Activated gamma-delta T cell treated with anti-CD3 and anti-CD28 coated beads, Interleukin-2, amount 50 U/mL, for 16 hours (primary cell): ENCODE results near the gene PTGDR2.

ENCODE experiments used
- DNase-seq: peaks from one replicate; pipeline ENCODE4 v3.0.0-alpha.2; 2020; ENCODE audit warnings: low read depth

The PTGDR2 gene

DNA sequence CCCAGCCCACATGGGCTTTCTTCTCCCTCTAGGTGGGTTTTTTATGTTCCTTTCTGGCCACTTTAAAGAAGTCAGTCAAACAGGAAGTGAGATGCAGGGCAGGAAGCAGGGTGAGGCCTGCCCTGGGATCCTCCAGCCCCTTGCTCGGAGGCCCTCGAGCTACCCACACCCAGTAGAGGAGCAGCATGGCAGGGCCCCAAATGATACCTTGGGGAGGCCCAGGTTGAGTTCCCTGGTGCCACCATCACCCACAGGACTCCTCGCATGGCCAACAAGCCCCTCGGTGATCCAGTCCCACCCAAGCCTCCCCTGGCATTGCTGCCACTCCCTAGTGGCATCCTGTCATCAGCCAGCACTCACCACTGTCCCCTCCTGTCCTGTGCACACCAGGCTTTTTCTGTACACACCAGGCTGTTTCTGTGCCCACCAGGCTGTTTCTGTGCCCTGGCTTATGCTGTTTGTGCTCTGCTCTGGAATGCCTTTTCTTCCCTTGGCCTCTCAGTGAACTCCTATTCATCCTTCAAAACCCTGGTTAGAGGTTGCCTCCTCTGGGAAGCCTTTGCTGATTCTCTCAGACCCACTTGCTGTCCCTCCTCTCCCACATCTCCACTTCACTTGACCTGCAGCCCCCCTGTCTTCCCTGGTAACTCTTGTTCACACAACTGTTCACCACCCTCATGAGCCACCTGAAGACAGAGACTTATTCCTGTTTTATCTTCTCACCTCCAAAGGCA lies 3.1 kb upstream of the PTGDR2 start:
- DNase-seq: no peak

DNA sequence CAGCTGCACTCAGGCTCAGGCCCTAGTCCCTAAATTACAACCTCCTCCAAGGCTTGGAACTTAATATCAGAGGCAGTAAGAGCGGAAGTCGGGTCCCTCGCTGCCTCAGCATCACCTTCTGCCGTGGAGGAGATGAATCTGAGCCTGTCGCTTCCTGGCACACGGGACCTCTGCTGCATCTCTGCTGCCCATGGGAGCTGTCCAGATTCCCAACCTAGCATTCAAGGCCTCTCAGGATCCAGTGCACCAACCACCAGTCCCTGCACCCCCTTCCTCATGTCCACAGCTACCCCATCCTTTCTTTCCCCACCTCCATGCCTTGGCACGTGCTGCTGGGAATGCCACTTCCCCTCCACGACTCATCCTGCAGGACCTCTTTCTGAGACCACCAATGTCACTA lies 2.5 kb upstream of the PTGDR2 start:
- DNase-seq: no peak

DNA sequence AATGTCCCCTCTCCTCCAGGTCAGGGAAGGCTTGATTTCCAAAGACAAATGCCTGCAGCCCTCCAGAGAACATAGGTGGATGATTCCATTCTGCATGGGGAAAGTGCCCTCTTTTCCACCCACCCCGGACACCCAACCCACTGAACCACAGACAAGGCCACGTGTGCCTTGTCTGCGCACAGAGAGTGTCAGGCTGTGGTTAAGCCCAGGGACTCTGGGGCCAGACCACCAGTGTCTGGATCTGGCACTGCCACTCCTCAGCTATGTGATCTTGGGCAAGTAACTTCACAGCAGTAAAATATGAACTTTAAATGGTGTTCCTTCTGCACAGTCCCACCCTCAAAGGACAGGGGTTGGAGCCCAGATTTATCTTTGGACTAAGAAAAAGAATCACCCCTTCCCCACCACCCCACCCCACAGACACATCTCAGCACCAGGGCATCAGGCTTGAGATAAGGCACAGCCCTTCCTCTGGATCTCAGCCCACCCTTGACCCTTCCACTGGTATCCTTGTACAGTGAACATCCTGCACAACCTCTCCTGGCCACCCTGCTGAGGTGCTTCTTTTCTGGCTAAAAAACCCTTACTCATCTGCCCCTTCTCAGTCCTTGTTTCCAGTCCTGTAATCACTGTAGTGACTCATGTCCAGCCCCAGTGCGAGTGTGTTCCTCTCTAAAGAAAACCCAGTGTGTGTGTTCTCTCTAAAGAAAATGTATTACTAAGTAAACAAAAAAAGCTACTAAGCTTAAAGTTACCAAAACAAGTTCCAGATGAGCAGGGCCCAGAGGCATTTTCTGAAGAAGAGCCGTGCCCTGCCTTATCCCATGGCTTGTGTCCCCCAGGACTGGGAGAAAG lies 1.9 kb upstream of the PTGDR2 start:
- DNase-seq: no peak

DNA sequence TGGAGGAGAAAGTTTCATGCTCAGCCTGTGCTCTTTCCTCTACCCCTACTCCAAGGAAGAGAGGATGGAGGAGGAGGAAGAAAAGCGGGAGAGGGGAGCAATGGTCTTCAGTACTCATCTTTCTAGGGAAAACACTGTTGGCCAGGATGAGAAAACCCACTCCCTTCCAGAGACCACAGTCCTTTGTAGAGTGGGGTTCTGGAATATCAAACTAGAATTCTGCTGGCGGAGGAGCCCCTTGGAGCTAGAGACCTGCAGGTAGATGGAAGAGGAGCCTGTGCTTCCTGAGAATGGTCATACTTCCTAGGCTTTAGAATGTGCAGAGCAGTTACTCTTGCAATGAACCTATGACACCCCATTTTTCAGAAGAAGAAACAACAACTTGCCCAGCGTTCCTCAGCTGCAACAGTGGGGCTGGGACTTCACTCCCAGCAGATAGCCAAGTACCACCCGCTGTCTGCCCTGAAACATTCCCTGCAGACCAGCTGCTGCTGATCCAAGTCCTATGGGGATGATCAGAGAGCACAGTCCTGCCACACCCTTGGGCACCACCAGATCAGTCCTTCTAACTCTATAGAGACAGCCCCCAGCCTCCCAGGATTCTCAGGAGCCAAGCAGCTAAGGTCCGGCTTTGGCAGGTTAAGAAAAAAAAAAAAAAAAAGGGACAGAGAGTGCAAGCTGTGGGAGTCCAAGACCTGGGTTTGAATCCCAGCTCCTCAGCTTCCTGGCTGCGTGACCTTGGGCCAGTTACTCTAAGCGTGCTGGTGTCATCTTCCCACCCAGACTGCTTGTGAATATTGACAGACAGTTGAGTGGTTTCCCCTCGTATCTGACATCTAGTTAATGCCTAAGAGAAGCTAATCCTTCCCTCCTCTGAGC lies 664 bp downstream of the PTGDR2 start:
- no peak for DNase-seq

DNA sequence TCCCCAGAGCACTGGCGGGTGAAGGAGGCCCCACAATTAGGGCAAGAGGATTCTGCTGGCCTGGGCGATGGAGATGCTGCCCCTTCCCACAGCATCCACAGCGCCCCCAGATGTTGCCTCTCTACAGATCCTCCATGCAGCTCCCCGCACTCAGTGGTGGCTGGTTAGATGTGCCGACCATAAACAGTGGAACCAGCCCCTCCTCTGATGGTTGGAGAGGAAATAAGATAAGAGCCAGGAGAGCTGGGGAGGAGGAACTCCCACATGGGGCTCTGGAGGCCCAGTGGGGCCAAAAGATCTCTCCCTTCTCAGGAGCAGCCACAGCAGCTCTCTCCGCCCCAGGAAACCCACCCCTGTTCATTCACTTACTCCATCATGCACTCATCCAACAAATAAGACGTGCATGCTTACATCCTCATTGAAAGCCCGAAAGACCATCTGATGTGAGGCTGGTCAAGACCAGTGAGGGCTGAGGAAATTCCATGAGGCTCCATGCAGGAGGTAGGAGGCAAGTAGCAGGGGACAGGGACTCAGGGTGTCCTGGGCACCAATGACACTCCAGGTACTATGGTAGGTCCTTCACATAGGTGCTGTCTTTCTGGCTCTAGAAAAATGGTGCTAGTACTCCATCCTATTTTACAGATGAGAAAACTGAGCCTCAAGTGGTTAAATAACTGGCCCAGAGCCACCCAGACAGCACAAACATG lies 1.5 kb downstream of the PTGDR2 start:
- no peak for DNase-seq

DNA sequence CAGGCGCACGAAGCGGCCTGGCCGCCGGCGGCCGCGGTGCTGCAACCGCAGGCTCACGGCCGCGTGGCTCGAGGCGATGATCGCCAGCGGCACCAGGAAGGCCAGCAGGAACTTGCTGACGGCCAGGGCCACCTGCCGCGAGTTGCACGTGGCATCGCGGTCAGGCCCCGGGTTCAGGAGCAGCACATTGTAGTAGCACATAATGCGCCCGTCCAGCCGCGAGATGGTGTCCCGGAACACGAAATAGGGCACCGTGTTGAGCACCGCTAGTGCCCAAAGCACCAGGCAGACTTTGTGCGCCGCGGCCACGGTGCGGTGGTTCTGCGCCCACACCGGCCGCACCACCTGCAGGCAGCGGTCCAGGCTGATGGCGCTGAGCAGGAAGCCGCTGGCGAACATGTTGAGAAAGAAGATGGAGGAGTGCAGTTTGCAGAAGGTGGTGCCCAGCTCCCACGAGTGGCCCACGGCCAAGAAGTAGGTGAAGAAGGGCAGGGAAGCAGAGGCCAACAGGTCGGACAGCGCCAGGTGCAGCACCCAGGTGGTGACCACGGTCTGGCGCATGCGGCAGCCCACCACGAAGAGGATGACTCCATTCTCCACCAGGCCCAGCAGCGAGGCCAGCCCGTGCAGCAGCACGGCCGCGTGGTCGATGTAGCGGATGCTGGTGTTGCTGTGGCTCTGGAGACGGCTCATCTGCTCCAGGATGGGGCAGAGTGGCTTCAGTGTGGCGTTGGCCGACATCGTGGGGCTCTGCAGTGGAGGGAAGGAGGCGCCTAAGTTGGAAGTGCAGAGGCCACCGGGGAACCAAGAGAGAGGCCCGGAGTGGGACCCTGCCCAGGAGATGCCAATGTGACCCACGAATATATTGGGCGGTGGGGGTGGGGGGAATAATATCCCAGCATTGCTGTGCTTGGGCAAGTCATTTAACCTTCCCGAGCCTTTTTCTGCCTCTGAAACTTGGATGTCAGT lies 2.5 kb downstream of the PTGDR2 start:
- no peak for DNase-seq

DNA sequence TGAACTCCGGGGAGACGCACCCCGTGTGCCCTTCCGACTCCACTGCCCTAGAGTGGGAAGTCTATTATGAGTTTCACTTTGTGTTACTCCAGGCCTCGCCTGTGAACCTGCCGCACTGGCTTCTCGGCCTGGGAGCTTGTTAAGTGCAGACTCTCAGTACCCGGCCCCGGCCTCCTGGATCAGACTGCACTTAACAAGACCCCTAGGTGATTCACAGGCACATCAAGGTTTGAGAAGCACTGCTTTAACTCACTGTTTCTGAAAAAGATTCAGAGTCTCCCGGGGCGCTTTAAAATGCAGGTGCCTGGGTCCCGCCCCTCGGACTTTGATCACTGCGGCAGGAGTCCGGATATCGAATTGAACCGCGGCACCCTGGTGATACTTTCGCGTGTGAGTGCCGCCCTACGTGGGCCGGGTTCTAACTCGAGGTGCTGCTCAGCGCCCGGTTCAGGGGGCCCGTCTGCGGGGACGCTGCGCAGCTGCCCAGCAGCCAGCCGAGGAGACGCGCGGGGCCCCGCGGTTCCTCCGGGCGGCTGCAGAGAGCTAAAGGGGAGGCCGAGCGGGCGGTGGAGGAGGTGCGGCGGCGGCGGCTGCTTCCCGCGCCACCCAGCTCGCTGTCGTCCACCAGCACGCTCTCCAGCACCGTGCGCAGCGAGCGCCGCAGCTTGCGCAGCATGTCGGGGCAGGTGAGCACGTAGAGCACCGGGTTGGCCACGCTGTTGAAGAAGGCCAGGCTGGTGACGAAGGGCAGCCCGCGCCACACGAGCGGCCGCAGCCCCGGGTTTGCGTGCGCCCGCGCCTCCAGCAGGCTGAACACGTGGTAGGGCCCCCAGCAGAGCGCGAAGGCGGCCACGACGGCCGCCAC lies 3.4 kb downstream of the PTGDR2 start:
- DNase-seq: no peak

DNA sequence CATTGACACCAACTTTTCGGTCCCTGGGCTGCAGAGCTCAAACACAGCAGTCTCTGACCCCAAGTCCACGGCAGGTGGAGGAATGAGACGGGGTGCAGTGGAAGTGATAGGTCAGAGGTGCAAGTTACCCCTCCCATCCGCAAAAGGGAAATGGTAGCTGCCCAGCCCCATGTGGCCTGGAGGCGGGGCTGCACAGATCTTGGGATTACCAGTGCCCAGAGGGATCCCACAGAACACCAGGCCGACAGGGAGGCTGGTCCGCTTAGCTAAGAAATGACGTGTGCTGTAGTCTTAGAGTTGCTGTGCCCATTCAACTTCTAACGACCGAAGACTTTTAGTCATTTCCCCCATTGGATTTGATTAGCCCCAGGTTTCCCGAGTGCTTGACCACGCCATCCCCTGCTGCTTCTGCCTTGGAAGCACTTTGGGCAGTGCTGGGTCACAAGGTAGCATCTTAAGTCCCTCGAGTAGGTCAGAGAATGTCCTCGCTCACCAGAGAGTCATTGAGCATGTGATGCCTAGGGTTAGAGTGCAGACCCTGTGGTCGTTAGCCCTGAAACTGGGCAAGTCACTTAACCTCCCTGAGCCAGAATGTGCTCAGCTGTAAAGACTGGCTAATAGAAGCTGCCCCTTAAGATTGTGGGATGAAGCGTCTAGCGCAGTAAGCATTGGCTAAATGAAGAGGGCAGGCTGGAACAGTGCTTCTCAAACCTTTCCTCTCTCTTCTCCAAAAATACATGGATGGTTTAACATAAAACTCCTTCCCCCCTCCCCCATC lies 4.2 kb downstream of the PTGDR2 start:
- no peak for DNase-seq

DNA sequence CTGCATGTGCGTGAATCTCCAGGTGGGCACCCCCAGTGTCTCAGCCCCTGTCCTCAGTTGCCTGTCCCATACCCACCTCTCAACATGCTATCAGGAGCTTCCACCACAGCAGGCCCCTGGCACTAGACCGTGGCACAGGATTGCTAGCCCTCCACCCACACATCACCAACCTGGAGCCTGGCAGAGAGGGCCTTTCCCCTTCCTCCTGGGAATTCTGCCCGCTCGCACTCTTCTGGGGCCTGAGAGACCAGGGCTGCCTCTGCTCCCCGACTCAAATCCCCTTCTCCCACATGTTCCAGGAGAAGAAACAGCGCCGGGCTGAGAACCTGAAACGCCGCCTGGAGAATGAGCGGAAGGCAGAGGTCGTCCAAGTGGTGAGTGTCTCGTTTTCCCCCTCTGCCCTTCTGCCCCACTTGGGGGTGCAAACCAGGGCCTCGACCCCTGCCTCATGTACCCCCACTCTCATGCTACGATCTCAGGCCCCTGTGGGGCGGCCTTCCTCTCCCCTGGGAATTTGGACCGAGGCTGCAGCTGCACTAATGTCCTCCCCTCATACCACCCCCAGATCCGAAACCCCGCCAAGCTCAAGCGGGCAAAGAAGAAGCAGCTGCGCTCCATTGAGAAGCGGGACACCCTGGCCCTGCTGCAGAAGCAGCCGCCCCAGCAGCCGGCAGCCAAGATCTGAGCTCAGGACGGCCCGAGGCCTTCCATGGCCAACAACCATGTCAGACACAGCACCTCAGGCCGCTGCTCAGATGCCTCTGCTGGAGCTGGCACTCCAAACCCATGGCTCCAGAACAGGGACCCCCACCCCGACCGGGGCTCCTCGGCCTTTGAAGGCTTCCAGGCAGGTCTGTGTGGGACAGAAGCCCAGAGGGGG lies 5.9 kb downstream of the PTGDR2 start:
- DNase-seq: no peak

DNA sequence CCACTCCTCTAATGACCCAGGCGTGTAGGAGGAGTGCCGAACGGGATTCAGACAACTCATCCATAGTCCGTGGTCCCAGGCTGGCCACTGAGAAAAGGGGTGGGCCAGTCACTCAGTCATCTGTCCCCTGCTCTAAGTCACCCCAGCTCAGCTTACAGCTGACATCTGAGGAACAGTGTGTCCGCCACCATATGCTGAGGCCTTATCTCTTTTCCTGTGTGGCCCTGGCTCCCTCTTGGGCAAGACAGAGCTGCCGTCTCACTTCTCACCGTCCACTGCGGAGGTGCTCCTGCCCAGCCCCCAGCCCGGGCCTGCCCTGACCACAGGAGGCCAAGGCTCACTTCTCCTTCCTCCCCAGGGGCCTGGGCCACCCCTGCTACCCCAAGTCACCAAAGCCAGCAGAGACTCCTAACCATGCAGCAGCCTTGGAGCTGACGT lies 7.0 kb downstream of the PTGDR2 start:
- DNase-seq: no peak

DNA sequence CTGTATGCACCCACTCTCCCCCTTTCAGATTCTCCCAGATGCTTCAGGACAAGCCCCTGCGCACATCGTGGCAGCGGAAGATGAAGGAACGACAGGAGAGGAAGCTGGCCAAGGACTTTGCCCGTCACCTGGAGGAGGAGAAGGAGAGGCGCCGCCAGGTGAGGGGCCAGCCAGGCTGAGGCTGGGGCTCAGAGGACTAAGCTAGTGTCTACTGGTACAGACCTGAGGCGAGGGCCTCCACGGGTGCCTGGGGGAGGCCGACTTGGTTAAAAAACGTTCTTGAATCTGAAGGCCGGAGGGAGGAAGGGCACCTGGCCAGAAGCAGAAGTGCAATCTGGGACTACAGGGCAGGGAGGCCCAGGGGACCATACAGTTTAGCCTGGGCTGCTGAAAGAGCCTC lies 7.9 kb downstream of the PTGDR2 start:
- no peak for DNase-seq

DNA sequence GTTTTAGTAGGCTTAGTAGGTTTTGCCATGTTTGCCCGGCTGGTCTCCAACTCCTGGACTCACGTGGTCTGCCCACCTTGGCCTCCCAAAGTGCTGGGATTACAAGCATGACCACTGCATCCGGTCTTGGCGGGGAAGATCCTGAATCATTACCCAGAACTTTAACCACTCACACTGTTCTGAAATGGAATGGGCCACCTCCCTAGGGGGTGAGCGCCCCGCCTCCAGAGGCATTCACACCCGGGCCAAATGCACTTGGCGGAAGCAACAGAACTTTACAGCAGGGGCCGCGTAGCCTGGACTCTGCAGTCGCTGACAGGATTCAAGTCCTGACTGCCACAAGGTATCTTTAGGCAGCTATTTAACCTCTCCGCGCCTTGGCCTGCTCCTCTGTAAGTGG lies 8.5 kb downstream of the PTGDR2 start:
- no peak for DNase-seq

DNA sequence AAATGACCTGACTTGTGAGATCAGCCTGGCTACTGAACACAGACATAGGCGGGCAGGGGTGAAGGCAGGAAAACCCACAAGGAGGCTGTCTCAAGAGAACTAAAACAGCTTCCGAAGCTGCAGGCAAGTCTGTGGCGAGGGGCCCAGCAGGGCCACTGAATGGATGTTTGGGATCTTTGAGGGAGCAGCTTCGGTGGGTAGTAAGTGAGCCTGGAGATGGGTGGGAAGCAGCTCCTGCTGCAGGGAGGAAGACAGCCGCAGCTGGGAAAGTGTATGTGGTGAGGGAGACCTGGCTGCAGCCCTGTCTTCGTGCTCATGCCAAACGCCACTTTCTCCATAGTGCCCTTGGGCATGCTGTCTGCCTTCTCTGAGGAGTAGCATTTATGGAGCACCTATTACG lies 10.4 kb downstream of the PTGDR2 start:
- no peak for DNase-seq

DNA sequence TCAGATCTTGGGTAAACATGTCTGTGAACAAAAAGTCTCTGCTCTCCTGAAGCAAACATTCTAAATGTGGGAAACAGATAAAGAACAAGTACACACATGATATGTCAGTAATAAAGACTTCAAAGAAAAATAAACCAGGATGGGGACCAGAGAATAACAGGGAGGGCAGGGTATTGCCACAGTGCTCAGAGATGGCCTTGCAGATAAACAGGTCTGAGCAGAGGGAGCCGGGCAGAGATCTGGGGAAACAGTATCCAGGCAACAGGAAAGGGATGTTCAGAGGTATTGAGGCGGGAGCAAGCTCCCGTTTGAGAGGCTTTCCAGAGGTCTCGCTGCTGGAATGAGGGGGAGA lies 10.9 kb downstream of the PTGDR2 start:
- no peak for DNase-seq

DNA sequence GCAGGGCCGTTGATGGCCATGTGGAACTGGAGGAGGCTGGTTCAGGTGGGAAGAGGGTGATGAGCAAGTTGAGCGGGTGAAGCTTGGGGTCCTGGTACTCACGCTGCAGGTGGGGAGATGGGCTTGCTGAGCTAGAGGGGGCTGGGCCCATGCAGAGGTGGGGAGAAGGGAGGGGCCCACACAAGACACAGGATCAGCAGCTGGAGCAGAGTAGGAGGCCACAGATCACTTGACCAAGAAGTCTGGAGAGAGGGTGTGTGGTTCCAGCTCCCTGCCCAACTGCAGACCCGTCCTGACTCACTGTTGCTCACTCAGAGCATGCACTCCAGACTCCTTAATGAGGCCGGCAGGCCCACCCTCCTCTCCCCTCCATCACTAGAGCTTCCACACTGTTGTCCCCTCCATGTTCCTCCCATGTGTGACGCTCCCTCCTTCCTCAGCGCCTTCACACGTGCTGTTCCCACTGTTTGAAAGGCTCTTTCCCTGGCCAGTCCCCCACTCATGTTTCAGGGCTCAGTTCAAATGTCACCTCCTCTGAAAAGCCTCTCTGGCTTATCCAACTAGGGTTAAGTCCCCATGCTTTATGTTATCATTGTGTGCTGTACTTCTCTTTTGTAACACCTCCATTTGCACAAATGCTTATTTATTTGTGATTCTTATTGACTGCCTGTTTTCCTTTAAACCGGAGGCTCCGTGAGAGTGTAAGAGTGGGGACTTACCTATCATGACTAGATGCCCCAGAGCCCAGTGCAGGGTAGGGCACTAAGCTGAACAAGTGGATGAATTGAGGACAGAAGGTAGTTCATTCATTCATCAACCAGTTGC lies 11.5 kb downstream of the PTGDR2 start:
- DNase-seq: no peak

DNA sequence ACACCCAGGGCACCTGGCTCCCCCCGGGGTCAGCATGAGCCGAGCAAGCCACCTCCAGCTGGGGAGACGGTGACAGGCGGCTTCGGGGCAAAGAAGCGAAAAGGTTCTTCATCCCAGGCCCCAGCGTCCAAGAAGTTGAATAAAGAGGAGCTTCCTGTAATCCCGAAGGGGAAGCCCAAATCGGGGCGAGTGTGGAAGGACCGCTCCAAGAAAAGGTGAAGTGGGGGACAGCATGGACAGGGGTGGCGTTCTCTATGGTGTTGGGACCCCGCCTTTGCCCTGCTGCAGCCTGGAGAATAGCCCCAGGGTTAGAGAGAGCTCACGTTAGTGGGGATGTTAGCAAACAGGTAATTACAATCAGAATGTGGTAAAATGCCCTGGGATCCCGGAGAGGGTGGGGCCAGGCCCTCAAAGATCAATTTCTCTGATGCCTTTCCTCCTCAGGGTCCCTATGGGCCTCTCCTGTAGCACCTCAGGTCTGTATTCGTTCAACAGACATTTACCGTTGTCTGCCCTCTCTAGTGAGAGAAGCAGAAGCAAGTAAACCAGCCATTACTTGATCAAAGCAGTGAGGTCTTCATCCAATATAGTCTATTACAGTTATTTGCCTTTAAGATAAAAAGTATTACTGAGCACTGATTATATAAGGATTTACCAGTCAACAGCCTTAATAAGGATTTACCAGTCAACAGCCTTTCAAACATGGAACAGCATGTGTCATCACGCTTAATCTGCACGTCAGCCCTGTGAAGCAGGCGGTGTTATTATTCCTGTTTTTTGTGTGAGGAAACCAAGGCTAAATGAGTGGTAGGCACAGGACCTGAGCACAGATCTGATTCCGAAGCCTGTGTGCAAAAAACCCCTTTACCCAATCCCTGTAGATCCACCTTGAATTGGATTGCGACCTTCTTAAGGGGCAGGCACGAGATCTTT lies 12.8 kb downstream of the PTGDR2 start:
- DNase-seq: no peak
